Suppressor macrophage (primary cell): Measurements from ENCODE around the gene LMBR1.
"Not testable (repeated sequence)": the region's sequence is repeated elsewhere in the genome, so short reads cannot be mapped to it uniquely, and the experiment has no call there.

Experiments used
- DNase-seq, 4 experiments: peaks; one replicate each; pipeline ENCODE4 v3.0.0-alpha.2; 2020 to 2022

Gene LMBR1

GRCh38 chr7:156903232-156903909 is 10.4 kb upstream of the LMBR1 start:
- no peak for DNase-seq

GRCh38 chr7:156900093-156900492 is 7.1 kb upstream of the LMBR1 start:
- DNase-seq: not testable (repeated sequence)

DNA sequence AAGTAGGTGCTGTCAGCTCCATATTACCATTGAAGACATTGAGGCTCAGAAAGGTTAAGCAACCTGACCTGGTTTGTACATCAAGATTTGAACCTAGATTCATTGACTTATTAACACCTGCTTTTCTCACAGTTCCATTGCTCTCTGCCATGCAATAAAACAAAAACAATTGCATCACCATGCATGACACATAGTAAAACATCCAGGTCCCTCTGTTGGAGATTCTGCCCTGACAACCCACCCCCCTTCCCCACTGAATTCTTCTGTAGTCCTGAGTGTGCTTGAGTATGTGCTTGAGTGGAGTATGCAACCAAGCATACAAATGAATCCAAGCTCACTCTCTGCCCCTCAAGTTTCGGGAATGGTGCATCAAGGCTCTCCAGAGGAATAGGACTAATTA is 6.0 kb upstream of the LMBR1 start:
- no peak for DNase-seq

DNA sequence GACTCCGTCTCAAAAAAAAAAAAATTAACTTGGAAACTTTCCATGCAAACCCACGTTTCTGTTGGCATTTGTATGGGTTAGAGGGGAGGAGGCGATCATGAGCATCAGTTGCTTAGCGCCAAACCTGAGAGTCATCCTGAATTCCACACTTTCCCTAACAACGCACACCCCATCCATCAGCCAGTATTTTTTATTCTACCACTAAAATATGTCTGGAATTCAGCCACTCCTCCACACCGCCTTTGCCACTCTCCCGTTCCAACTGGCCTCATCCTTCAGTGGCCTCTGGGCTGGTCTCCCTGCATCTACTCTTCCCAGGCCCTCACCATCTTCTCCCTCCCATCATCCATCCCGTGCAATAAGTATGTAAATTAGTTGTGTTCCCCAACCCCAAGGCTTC is 4.7 kb upstream of the LMBR1 start:
- no peak for DNase-seq

- DNase-seq: peak in 2 of 4 experiments; percentile 7 to 27
Observed at GRCh38 chr7:156896388-156897022, 3.5 kb upstream of the LMBR1 start.

DNA sequence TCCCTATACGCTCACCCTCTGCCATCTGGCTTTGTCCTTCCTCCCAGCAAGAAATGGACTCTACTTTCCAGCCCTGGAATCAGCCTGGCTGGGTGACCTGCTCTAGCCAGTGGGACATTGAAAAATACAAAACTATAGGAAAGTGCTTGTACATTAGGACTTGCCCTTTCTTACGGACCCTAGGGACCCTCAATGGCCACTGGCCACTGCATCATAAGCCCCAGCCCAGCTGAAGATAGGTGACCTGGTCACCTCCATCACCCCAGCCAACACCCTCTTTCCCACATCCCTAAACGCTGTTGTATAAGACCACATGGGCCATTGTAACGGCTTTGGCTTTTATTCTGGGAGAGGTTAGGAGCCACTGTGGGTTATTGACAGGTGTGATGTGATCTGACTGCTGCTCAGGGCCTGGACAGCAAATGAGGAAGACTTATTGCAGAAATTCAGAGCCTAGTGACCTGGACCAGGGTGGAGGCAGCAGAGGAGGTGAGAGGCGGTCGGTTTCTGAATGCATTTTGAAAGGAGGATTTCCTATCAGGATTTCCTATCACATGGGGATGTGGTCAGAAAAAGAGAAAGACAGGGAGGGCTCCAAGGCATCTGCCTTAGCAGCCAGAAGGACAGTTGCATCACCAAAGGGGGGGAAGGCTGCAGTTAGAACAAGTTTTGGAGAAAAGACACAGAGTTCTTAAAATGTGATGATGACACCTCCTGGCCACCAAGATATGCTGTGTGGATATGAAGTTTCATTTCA is 2.2 kb upstream of the LMBR1 start:
- DNase-seq: peak; percentile 49 to 76 (median 72)

- peak; percentile 11 to 61 (median 44) for DNase-seq
Observed at GRCh38 chr7:156892081-156892800, 742 bp downstream of the LMBR1 start.

DNA sequence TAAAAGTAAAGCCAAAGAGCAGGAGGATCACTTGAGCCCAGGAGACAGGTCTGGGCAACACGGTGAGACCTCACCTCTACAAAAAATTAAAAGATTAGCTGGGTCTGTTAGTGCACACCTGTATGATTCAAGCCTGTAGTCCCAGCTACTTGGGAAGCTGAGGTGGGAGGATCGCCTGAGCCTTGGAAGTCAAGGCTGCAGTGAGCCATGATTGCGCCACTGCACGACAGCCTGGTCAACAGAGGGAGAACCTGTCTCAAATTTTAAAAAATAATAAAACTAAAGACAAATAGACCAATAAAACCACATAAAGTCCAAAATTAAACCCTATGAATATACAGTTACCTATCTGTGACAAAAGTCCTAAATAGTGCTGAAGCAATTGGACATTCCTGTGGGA is 3.2 kb downstream of the LMBR1 start:
- no peak for DNase-seq

- DNase-seq: no peak
Observed at GRCh38 chr7:156889089-156889488, 3.9 kb downstream of the LMBR1 start.

- no peak for DNase-seq
Observed at GRCh38 chr7:156886020-156886795, 6.8 kb downstream of the LMBR1 start.

DNA sequence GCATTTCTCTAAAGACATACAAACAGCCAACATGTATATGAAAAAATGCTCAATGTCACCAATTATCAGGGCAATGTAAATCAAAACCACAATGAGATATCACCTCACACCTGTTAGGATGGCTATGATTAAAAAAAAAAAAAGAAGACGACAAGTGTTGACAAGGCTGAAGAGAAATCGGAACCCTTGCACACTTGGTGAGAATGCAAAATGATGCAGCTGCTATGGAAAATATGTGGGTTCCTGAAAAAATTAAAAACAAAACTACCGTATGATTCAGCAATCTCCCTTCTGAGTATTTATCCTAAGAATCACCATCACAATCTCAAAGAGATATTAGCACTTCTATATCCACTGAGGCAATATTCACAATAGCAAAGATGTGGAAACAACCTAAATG is 11.3 kb downstream of the LMBR1 start:
- no peak for DNase-seq

GRCh38 chr7:156875766-156876165 is 17.2 kb downstream of the LMBR1 start:
- DNase-seq: no peak

GRCh38 chr7:156868363-156868762 is 24.6 kb downstream of the LMBR1 start:
- not testable (repeated sequence) for DNase-seq

GRCh38 chr7:156865493-156865892 is 27.5 kb downstream of the LMBR1 start:
- peak in 2 of 4 experiments; percentile 3 to 16 for DNase-seq

DNA sequence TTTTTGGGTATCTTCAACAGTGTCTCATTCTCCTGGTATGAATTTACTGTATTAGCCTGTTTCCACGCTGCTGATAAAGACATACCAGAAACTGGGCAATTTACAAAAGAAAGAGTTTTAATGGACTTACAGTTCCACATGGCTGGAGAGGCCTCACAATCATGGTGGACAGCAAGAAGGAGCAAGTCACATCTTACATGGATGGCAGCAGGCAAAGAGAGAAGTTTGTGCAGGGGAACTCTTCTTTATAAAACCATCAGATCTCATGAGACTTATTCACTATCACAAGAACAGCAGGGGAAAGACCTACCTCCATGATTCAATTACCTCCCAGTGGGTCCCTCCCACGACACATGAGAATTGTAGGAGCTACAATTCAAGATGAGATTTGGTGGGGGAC is 31.0 kb downstream of the LMBR1 start:
- not testable (repeated sequence) for DNase-seq

- no peak for DNase-seq
Observed at GRCh38 chr7:156861212-156861611, 31.8 kb downstream of the LMBR1 start.

- DNase-seq: not testable (repeated sequence)
Observed at GRCh38 chr7:156860099-156860498, 32.9 kb downstream of the LMBR1 start.

DNA sequence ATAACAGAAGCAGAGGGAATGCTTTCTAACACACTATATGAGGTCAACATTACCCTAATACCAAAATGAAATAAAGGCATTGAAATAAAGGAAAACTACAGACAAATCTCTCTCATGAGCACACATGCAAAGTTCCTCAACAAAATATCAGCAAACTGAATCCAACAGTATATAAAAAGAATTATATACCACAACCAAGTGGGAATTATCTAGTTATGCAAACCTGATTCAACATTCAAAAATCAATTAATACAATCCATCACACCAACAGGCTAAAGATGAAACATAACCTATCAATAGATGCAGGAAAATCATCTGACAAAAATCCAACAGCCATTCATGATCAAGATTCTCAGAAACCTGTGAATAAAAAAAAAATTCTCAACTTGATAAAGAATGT is 34.5 kb downstream of the LMBR1 start:
- no peak for DNase-seq

GRCh38 chr7:156857757-156858156 is 35.2 kb downstream of the LMBR1 start:
- no peak for DNase-seq

DNA sequence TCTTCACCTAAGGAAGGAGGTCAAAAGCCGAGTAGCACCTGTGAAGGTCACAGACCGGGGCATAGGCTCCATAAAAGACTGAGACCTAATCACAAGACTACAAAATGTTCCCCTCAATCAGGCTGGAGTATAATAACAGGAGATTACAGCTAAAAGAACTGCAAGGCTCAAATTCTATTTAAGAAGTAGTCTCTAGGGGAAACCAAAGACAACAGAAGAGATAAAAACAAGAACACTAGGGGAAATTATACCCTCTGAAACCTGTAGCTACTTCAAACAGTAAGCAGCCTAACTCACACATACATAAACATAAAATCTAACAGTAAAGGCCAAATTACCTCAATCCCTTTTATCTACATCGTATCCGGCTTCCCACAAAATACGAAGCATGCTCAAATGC is 38.3 kb downstream of the LMBR1 start:
- no peak for DNase-seq

GRCh38 chr7:156848979-156849378 is 44.0 kb downstream of the LMBR1 start:
- DNase-seq: no peak
